Measurements from ENCODE around the gene MDFIC.

The MDFIC gene

GRCh38 chr7:114966156-114966555 lies 44.3 kb downstream of the MDFIC start:
- Histone ChIP-seq H3K36me3 (ENCODE audit: control insufficient read depth in 5 of 5, insufficient read depth in 5 of 5, low read length in 5 of 5) (peaks cover 0 to 3% (median 0%) of the 10 kb centered on the region in 5 donors), H3K4me3 (ENCODE audit: low read depth in 1 of 5, low read length in 5 of 5) (no peak overlapping the region), H3K9me3 (ENCODE audit: control insufficient read depth in 5 of 5, low read length in 5 of 5) (no peaks in the 10 kb centered on the region), H3K27me3 (ENCODE audit: control insufficient read depth in 5 of 5, insufficient read depth in 4 of 5, low read length in 5 of 5) (no peaks in the 10 kb centered on the region), H3K27ac (ENCODE audit: low read depth, low read length) (no peak overlapping the region), H3K4me1 (ENCODE audit: control insufficient read depth in 5 of 5, insufficient read depth in 5 of 5, low read length in 5 of 5) (peaks cover 0 to 17% (median 4%) of the 10 kb centered on the region in 5 donors), H3K9ac (ENCODE audit: low read length in 5 of 5) (no peak overlapping the region)

DNA sequence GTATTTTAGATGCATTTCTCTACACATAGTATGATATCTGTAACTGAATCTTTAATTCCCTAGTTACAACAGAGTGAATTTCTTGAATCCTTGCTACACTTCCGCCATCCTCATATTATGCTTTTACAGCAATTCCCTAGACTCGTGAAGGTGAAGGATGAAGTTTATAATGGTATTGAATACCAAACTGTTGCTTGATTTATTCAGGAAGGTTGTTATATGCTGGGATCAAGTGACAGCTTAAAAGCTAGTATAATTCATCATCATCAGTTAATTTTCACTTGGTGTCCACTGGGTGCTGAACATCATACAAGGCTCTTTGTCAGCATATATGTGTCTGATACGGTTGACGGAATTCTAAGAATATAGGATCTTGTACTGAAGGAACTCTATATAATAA lies 47.2 kb downstream of the MDFIC start:
- H3K4me3 ChIP-seq (ENCODE audit: low read depth in 1 of 5, low read length in 5 of 5), result no peak overlapping the region
- peaks cover 0 to 3% (median 0%) of the 10 kb centered on the region in 5 donors for H3K36me3 ChIP-seq (ENCODE audit: control insufficient read depth in 5 of 5, insufficient read depth in 5 of 5, low read length in 5 of 5)
- H3K9ac ChIP-seq (ENCODE audit: low read length in 5 of 5), result no peak overlapping the region
- no peak overlapping the region for H3K27ac ChIP-seq (ENCODE audit: low read depth, low read length)
- H3K27me3 ChIP-seq (ENCODE audit: control insufficient read depth in 5 of 5, insufficient read depth in 4 of 5, low read length in 5 of 5), result no peaks in the 10 kb centered on the region
- no peaks in the 10 kb centered on the region for H3K9me3 ChIP-seq (ENCODE audit: control insufficient read depth in 5 of 5, low read length in 5 of 5)
- peaks cover 0 to 29% (median 8%) of the 10 kb centered on the region in 5 donors for H3K4me1 ChIP-seq (ENCODE audit: control insufficient read depth in 5 of 5, insufficient read depth in 5 of 5, low read length in 5 of 5)

GRCh38 chr7:114970308-114970707 lies 48.4 kb downstream of the MDFIC start:
- H3K27ac ChIP-seq (ENCODE audit: low read depth, low read length), result no peak overlapping the region
- peaks cover 0 to 3% (median 0%) of the 10 kb centered on the region in 5 donors for H3K36me3 ChIP-seq (ENCODE audit: control insufficient read depth in 5 of 5, insufficient read depth in 5 of 5, low read length in 5 of 5)
- no peaks in the 10 kb centered on the region for H3K27me3 ChIP-seq (ENCODE audit: control insufficient read depth in 5 of 5, insufficient read depth in 4 of 5, low read length in 5 of 5)
- no peaks in the 10 kb centered on the region for H3K9me3 ChIP-seq (ENCODE audit: control insufficient read depth in 5 of 5, low read length in 5 of 5)
- no peak overlapping the region for H3K4me3 ChIP-seq (ENCODE audit: low read depth in 1 of 5, low read length in 5 of 5)
- H3K4me1 ChIP-seq (ENCODE audit: control insufficient read depth in 5 of 5, insufficient read depth in 5 of 5, low read length in 5 of 5), result peaks cover 0 to 38% (median 13%) of the 10 kb centered on the region in 5 donors
- H3K9ac ChIP-seq (ENCODE audit: low read length in 5 of 5), result no peak overlapping the region

DNA sequence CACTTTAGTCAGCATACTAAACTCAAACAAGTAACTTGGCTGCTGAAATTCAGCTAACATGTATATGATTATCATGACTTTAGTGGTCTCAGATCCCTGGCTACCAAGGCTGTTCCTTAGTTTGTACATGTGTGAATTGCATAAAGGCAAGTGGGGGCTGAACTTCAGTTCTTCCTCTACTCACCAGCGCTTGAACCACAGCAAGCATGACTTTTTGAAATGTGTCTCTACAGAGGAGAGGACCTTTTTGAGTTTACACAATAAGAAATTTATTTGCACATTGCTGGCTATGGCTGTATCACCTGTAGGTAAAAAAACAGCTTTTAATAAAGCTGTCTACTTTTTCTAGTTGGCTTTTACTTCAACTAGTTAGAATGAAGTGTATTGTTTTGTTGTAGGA lies 48.8 kb downstream of the MDFIC start:
- H3K9ac ChIP-seq (ENCODE audit: low read length in 5 of 5), result no peak overlapping the region
- H3K27ac ChIP-seq (ENCODE audit: low read depth, low read length), result no peak overlapping the region
- no peaks in the 10 kb centered on the region for H3K27me3 ChIP-seq (ENCODE audit: control insufficient read depth in 5 of 5, insufficient read depth in 4 of 5, low read length in 5 of 5)
- H3K4me1 ChIP-seq (ENCODE audit: control insufficient read depth in 5 of 5, insufficient read depth in 5 of 5, low read length in 5 of 5), result peaks cover 0 to 43% (median 15%) of the 10 kb centered on the region in 5 donors
- H3K4me3 ChIP-seq (ENCODE audit: low read depth in 1 of 5, low read length in 5 of 5), result no peak overlapping the region
- H3K36me3 ChIP-seq (ENCODE audit: control insufficient read depth in 5 of 5, insufficient read depth in 5 of 5, low read length in 5 of 5), result peaks cover 0 to 3% (median 0%) of the 10 kb centered on the region in 5 donors
- H3K9me3 ChIP-seq (ENCODE audit: control insufficient read depth in 5 of 5, low read length in 5 of 5), result no peaks in the 10 kb centered on the region

GRCh38 chr7:114972567-114972966 lies 50.7 kb downstream of the MDFIC start:
- H3K4me1 ChIP-seq (ENCODE audit: control insufficient read depth in 5 of 5, insufficient read depth in 5 of 5, low read length in 5 of 5), result peaks cover 0 to 49% (median 27%) of the 10 kb centered on the region in 5 donors
- H3K9ac ChIP-seq (ENCODE audit: low read length in 5 of 5), result no peak overlapping the region
- H3K4me3 ChIP-seq (ENCODE audit: low read depth in 1 of 5, low read length in 5 of 5), result no peak overlapping the region
- H3K9me3 ChIP-seq (ENCODE audit: control insufficient read depth in 5 of 5, low read length in 5 of 5), result no peaks in the 10 kb centered on the region
- H3K36me3 ChIP-seq (ENCODE audit: control insufficient read depth in 5 of 5, insufficient read depth in 5 of 5, low read length in 5 of 5), result peaks cover 0 to 3% (median 0%) of the 10 kb centered on the region in 5 donors
- no peak overlapping the region for H3K27ac ChIP-seq (ENCODE audit: low read depth, low read length)
- no peaks in the 10 kb centered on the region for H3K27me3 ChIP-seq (ENCODE audit: control insufficient read depth in 5 of 5, insufficient read depth in 4 of 5, low read length in 5 of 5)

DNA sequence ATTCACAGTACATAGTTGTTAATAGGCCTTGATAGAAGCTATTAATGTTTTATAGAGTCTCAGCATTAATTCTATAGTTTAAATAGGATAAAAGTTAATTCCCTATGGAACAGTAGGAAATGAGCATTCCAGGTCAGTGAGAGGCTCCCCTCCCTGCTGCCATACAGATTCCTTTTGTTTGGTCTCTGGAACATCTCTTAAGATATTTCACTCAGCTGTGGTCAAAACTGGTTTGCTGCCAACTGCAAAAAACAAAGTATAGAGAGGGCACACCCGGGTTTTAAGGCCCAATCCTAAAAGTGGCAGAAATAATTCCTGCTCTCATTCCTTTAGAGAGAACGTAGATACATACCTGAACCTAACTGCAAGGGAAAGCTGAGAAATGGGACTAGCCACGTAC lies 51.3 kb downstream of the MDFIC start:
- Histone ChIP-seq H3K4me3 (ENCODE audit: low read depth in 1 of 5, low read length in 5 of 5) (no peak overlapping the region), H3K36me3 (ENCODE audit: control insufficient read depth in 5 of 5, insufficient read depth in 5 of 5, low read length in 5 of 5) (peaks cover 0 to 3% (median 0%) of the 10 kb centered on the region in 5 donors), H3K27ac (ENCODE audit: low read depth, low read length) (peak overlapping the region; percentile 10), H3K9ac (ENCODE audit: low read length in 5 of 5) (no peak overlapping the region), H3K27me3 (ENCODE audit: control insufficient read depth in 5 of 5, insufficient read depth in 4 of 5, low read length in 5 of 5) (no peaks in the 10 kb centered on the region), H3K4me1 (ENCODE audit: control insufficient read depth in 5 of 5, insufficient read depth in 5 of 5, low read length in 5 of 5) (peaks cover 0 to 49% (median 27%) of the 10 kb centered on the region in 5 donors), H3K9me3 (ENCODE audit: control insufficient read depth in 5 of 5, low read length in 5 of 5) (no peaks in the 10 kb centered on the region)

DNA sequence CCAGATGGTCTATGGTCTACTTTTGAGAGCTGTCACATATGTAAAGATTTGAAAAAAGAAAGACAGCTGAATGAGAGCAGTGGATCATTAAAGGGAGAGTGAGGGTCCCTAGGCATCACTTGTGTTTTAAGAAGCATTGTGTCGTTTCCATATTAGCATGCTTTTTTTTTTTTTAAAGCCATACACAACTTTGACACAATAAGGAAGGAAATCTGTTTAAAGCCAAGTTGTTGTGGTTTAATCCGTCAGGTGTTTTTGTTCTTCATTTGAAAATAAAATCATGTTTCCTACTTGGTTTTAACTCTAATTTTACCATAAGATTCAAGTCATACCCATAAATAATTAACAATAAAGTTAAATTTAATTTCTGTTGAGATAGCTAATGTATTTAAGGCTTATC lies 53.5 kb downstream of the MDFIC start:
- Histone ChIP-seq H3K36me3 (ENCODE audit: control insufficient read depth in 5 of 5, insufficient read depth in 5 of 5, low read length in 5 of 5) (peaks cover 0 to 5% (median under 1%) of the 10 kb centered on the region in 5 donors), H3K27ac (ENCODE audit: low read depth, low read length) (peak overlapping the region; percentile 26), H3K9ac (ENCODE audit: low read length in 5 of 5) (no peak overlapping the region), H3K4me1 (ENCODE audit: control insufficient read depth in 5 of 5, insufficient read depth in 5 of 5, low read length in 5 of 5) (peaks cover 0 to 52% (median 39%) of the 10 kb centered on the region in 5 donors), H3K9me3 (ENCODE audit: control insufficient read depth in 5 of 5, low read length in 5 of 5) (no peaks in the 10 kb centered on the region), H3K4me3 (ENCODE audit: low read depth in 1 of 5, low read length in 5 of 5) (no peak overlapping the region), H3K27me3 (ENCODE audit: control insufficient read depth in 5 of 5, insufficient read depth in 4 of 5, low read length in 5 of 5) (no peaks in the 10 kb centered on the region)

GRCh38 chr7:114976666-114977065 lies 54.8 kb downstream of the MDFIC start:
- Histone ChIP-seq H3K36me3 (ENCODE audit: control insufficient read depth in 5 of 5, insufficient read depth in 5 of 5, low read length in 5 of 5) (peaks cover 0 to 7% (median 5%) of the 10 kb centered on the region in 5 donors), H3K4me1 (ENCODE audit: control insufficient read depth in 5 of 5, insufficient read depth in 5 of 5, low read length in 5 of 5) (peaks cover 0 to 49% (median 39%) of the 10 kb centered on the region in 5 donors), H3K9me3 (ENCODE audit: control insufficient read depth in 5 of 5, low read length in 5 of 5) (no peaks in the 10 kb centered on the region), H3K27me3 (ENCODE audit: control insufficient read depth in 5 of 5, insufficient read depth in 4 of 5, low read length in 5 of 5) (no peaks in the 10 kb centered on the region), H3K4me3 (ENCODE audit: low read depth in 1 of 5, low read length in 5 of 5) (no peak overlapping the region), H3K9ac (ENCODE audit: low read length in 5 of 5) (no peak overlapping the region), H3K27ac (ENCODE audit: low read depth, low read length) (peak overlapping the region; percentile 11)

- H3K4me3 ChIP-seq (ENCODE audit: low read depth in 1 of 5, low read length in 5 of 5), result no peak overlapping the region
- no peak overlapping the region for H3K9ac ChIP-seq (ENCODE audit: low read length in 5 of 5)
- peaks cover 0 to 11% (median 5%) of the 10 kb centered on the region in 5 donors for H3K36me3 ChIP-seq (ENCODE audit: control insufficient read depth in 5 of 5, insufficient read depth in 5 of 5, low read length in 5 of 5)
- peak overlapping the region; percentile 11 for H3K27ac ChIP-seq (ENCODE audit: low read depth, low read length)
- H3K9me3 ChIP-seq (ENCODE audit: control insufficient read depth in 5 of 5, low read length in 5 of 5), result no peaks in the 10 kb centered on the region
- H3K27me3 ChIP-seq (ENCODE audit: control insufficient read depth in 5 of 5, insufficient read depth in 4 of 5, low read length in 5 of 5), result no peaks in the 10 kb centered on the region
- peaks cover 0 to 49% (median 39%) of the 10 kb centered on the region in 5 donors for H3K4me1 ChIP-seq (ENCODE audit: control insufficient read depth in 5 of 5, insufficient read depth in 5 of 5, low read length in 5 of 5)
Observed at GRCh38 chr7:114977277-114977676, 55.4 kb downstream of the MDFIC start.

DNA sequence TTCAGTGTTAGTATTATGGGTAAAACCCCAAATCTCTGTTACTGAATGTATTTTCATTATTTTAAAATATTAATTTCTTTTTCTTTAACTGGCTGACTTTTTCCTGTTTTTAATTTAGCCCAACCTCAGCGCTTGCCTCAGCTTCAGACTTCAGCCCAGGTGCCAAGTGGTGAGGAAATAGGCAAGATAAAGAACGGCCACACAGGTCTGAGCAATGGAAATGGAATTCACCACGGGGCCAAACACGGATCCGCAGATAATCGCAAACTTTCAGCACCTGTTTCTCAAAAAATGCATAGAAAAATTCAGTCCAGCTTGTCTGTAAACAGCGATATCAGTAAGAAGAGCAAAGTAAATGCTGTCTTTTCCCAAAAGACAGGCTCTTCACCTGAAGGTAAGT lies 57.5 kb downstream of the MDFIC start:
- Histone ChIP-seq H3K36me3 (ENCODE audit: control insufficient read depth in 5 of 5, insufficient read depth in 5 of 5, low read length in 5 of 5) (peaks cover 0 to 23% (median 12%) of the 10 kb centered on the region in 5 donors), H3K4me1 (ENCODE audit: control insufficient read depth in 5 of 5, insufficient read depth in 5 of 5, low read length in 5 of 5) (peaks cover 0 to 37% (median 32%) of the 10 kb centered on the region in 5 donors), H3K27ac (ENCODE audit: low read depth, low read length) (peak overlapping the region; percentile 19), H3K4me3 (ENCODE audit: low read depth in 1 of 5, low read length in 5 of 5) (no peak overlapping the region), H3K27me3 (ENCODE audit: control insufficient read depth in 5 of 5, insufficient read depth in 4 of 5, low read length in 5 of 5) (no peaks in the 10 kb centered on the region), H3K9ac (ENCODE audit: low read length in 5 of 5) (no peak overlapping the region), H3K9me3 (ENCODE audit: control insufficient read depth in 5 of 5, low read length in 5 of 5) (no peaks in the 10 kb centered on the region)

Data from subcutaneous abdominal adipose tissue (tissue), 5 donors.